HG02981 (cell line): ENCODE results near the gene ZYX.

Experiments
- ATAC-seq: cut with Tn5 transposase; IDR thresholded peaks from one replicate; pipeline ENCODE4 v1.9.1; 2021; ENCODE audit warnings: mild to moderate bottlenecking, moderate library complexity; ENCODE audit not compliant: unreplicated experiment

ZYX gene

GRCh38 chr7:143380646-143381426 lies at the start of gene ZYX:
TSS of gene ZYX (plus strand) at chr7:143381345. CDS start at chr7:143381572, 227 bp downstream.
- ATAC-seq, result peak; percentile 76

- ATAC-seq, result no peak
Measured at GRCh38 chr7:143334244-143334643, 46.9 kb upstream of the ZYX start.

- no peak for ATAC-seq
Measured at GRCh38 chr7:143337216-143337615, 43.9 kb upstream of the ZYX start.

DNA sequence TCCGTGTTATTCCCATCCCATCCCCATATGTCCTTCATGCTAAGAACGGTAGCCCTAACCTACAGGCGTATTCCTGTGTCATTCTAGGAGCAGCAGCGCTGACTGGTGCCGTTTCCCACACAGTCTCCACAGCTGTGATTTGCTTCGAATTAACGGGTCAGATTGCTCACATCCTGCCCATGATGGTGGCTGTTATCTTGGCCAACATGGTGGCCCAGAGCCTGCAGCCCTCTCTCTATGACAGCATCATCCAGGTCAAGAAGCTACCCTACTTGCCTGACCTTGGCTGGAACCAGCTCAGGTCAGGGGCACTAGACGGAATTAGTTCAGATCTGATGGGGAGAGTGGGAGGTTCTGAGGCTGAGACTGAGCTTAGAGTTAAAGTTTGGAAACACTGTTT lies 39.3 kb upstream of the ZYX start:
- no peak for ATAC-seq

DNA sequence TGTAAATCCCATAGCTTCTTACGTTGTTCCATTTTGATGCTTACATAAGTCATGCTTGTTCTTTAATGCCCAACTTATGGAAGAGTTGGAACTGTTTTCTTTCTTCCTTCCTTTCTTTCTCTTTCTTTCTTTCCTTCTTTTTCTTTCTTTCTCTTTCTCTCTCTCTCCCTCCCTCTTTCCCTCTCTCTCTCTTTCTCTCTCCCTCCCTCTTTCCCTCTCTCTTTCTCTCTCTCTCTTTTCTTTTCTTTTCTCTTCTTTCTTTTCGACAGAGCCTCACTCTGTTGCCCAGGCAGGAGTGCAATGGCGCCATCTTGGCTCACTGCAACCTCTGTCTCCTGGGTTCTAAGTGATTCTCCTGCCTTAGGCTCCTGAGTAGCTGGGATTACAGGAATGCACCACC lies 37.5 kb upstream of the ZYX start:
- ATAC-seq, result no peak

DNA sequence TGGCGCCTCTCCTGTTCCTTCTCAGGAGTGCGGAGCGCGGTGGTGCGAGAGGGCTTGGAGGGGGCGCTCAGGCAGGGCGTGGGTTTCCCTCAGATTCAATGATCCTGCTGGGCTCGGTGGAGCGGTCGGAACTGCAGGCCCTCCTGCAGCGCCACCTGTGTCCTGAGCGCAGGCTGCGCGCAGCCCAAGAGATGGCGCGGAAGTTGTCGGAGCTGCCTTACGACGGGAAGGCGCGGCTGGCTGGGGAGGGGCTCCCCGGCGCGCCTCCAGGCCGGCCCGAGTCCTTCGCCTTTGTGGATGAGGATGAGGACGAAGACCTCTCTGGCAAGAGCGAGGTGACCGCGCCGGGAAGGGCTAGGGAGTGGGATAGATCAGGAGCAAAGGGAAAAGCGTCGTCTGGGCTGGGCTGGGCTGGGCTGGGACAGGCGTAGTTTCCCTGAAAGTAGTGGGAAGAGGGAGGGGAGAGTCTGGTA lies 35.7 kb upstream of the ZYX start:
- ATAC-seq, result peak; percentile 83

- no peak for ATAC-seq
Measured at GRCh38 chr7:143346018-143346417, 35.1 kb upstream of the ZYX start.

GRCh38 chr7:143347950-143348349 lies 33.2 kb upstream of the ZYX start:
- no peak for ATAC-seq

DNA sequence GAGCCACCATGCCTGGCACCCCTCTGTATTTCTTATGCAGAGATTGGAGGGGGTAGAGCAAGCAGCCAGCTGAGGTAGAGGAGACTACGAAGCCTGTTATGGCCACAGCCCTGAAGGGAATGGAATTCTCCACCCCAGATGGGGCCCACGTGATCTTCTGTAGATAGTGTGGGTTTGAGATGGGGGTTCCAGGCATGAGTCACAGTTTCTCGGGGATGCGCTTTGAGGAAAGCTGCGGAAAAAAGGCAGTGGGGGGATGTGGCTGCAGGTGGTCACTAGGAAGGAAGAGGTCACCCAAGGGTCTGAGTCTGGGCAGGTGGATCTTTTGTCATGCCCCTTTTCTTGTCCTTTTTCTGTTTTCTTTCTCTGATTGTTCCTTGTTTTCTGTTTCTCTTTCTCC lies 30.1 kb upstream of the ZYX start:
- no peak for ATAC-seq

- no peak for ATAC-seq
Measured at GRCh38 chr7:143351574-143351973, 29.6 kb upstream of the ZYX start.

DNA sequence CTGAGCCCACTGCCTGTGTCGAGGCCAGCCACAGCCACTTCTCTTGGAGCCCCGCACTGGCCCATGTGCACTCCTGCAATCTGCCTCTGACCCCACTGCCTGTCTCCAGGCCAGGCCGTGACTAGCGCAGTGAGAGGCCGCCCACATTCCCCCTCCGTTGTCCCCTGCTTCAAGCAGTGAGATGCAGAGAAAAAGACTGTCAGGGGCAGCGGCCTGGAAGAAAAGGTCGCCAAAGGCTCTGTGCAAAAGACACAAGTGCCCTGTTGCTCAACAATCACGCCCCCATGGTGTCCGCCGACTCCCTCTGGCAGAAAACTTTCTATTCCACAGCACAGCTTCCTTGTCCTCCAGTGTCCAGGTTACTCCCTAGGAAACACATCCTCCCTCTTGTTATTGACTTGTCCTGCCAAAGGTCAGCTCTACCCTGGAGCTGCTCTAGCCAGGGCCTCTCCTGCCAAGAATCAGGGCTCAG lies 28.6 kb upstream of the ZYX start:
- ATAC-seq, result no peak

- no peak for ATAC-seq
Measured at GRCh38 chr7:143354376-143354775, 26.8 kb upstream of the ZYX start.

GRCh38 chr7:143354965-143355364 lies 26.2 kb upstream of the ZYX start:
- no peak for ATAC-seq

- ATAC-seq, result no peak
Measured at GRCh38 chr7:143355450-143356385, 25.4 kb upstream of the ZYX start.

GRCh38 chr7:143356414-143357050 lies 24.6 kb upstream of the ZYX start:
- ATAC-seq, result no peak

GRCh38 chr7:143358626-143359025 lies 22.5 kb upstream of the ZYX start:
- no peak for ATAC-seq

GRCh38 chr7:143359771-143360353 lies 21.3 kb upstream of the ZYX start:
- no peak for ATAC-seq

DNA sequence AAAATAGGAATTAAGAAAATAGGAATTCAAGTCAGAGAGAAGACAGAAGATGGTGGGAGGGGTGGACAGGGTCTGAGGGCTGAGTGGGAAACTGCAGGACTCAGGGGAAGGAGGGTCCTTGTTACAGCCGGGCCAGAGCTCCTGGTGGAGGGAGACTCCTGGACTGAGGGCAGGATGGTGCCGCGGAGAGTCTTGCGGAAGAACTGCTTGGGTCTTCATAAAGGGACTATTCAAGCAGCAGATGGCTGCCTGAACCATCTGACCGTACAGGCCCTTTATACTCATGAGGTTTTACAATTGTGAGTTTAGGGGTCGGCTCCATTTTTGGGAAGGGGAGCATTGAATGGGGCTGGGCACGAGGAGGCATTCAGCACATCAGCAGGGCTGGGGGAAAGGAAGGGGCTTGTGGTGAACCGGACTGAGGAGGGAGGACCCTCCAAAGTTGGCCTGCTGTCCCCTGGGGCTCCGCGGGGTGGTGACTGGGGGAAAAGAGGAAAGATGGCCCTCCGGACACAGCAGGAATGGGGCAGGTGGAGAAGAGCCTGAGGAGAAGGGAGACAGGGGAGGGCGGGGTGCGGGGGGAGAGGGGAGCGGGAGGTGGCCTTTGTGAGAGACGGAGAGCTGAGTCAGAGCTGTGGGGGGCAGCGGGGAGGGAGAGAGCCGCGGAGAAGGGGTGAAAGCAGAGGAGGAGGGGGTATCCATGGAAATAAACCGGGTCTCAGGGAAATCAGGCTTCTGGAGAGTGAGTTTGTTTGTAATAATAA lies 20.2 kb upstream of the ZYX start:
- no peak for ATAC-seq

GRCh38 chr7:143361552-143362130 lies 19.5 kb upstream of the ZYX start:
- no peak for ATAC-seq
